Measurements from ENCODE around the gene PRICKLE1.

Gene PRICKLE1

GRCh38 chr12:42576374-42576773, 13.2 kb downstream of the PRICKLE1 start:
- no peak overlapping the region for H3K27ac ChIP-seq (ENCODE audit: low read length)
- no peaks in the 10 kb centered on the region for H3K4me1 ChIP-seq (ENCODE audit: insufficient read depth, low read length)
- H3K4me2 ChIP-seq (ENCODE audit: insufficient read depth, low read length) = no peak overlapping the region
- H4K20me1 ChIP-seq (ENCODE audit: insufficient read depth, low read length) = no peaks in the 10 kb centered on the region
- H3K36me3 ChIP-seq (ENCODE audit: insufficient read depth, low read length) = no peaks in the 10 kb centered on the region
- H3K9ac ChIP-seq (ENCODE audit: low read depth, low read length) = no peak overlapping the region
- TF ChIP-seq EZH2 (IDR thresholded peaks at IDR 0.05; ENCODE audit: borderline replicate concordance, low read depth, low read length, severe bottlenecking) (no peak), CTCF (IDR thresholded peaks at IDR 0.05; ENCODE audit: borderline replicate concordance, extremely low read depth, low read length, poor library complexity, severe bottlenecking) (no peak)
- no peaks in the 10 kb centered on the region for H3K9me3 ChIP-seq (ENCODE audit: insufficient read depth, low read length, severe bottlenecking)
- no peak for ATAC-seq (ENCODE audit: insufficient read depth, low read depth)
- H3K27me3 ChIP-seq (ENCODE audit: insufficient read depth, low read length, poor library complexity) = no peaks in the 10 kb centered on the region
- no peak overlapping the region for H2AFZ ChIP-seq (ENCODE audit: low read depth, low read length)
- H3K4me3 ChIP-seq (ENCODE audit: low read depth in 1 of 2, low read length in 2 of 2) = no peak overlapping the region
- H3K79me2 ChIP-seq (ENCODE audit: insufficient read depth, low read length) = no peaks in the 10 kb centered on the region
- DNase-seq = no peak

GRCh38 chr12:42575717-42576116, 13.8 kb downstream of the PRICKLE1 start:
- H3K27me3 ChIP-seq (ENCODE audit: insufficient read depth, low read length, poor library complexity) = no peaks in the 10 kb centered on the region
- H3K79me2 ChIP-seq (ENCODE audit: insufficient read depth, low read length) = no peaks in the 10 kb centered on the region
- H3K36me3 ChIP-seq (ENCODE audit: insufficient read depth, low read length) = no peaks in the 10 kb centered on the region
- H3K4me3 ChIP-seq (ENCODE audit: low read depth in 1 of 2, low read length in 2 of 2) = no peak overlapping the region
- H3K9ac ChIP-seq (ENCODE audit: low read depth, low read length) = no peak overlapping the region
- no peak overlapping the region for H3K27ac ChIP-seq (ENCODE audit: low read length)
- DNase-seq (no peak), ATAC-seq (ENCODE audit: insufficient read depth, low read depth) (no peak)
- no peaks in the 10 kb centered on the region for H3K9me3 ChIP-seq (ENCODE audit: insufficient read depth, low read length, severe bottlenecking)
- TF ChIP-seq EZH2 (IDR thresholded peaks at IDR 0.05; ENCODE audit: borderline replicate concordance, low read depth, low read length, severe bottlenecking) (no peak), CTCF (IDR thresholded peaks at IDR 0.05; ENCODE audit: borderline replicate concordance, extremely low read depth, low read length, poor library complexity, severe bottlenecking) (no peak)
- no peak overlapping the region for H2AFZ ChIP-seq (ENCODE audit: low read depth, low read length)
- H4K20me1 ChIP-seq (ENCODE audit: insufficient read depth, low read length) = no peaks in the 10 kb centered on the region
- no peaks in the 10 kb centered on the region for H3K4me1 ChIP-seq (ENCODE audit: insufficient read depth, low read length)
- no peak overlapping the region for H3K4me2 ChIP-seq (ENCODE audit: insufficient read depth, low read length)

GRCh38 chr12:42574851-42575266, 14.7 kb downstream of the PRICKLE1 start:
- DNase-seq = no peak

More at GRCh38 chr12:42574851-42575266, 14.7 kb downstream of the PRICKLE1 start:
- Histone ChIP-seq H3K4me3 (ENCODE audit: low read depth in 1 of 2, low read length in 2 of 2) (no peak overlapping the region), H3K9ac (ENCODE audit: low read depth, low read length) (no peak overlapping the region), H3K4me2 (ENCODE audit: insufficient read depth, low read length) (no peak overlapping the region), H3K79me2 (ENCODE audit: insufficient read depth, low read length) (no peaks in the 10 kb centered on the region), H3K36me3 (ENCODE audit: insufficient read depth, low read length) (no peaks in the 10 kb centered on the region), H2AFZ (ENCODE audit: low read depth, low read length) (no peak overlapping the region), H3K4me1 (ENCODE audit: insufficient read depth, low read length) (no peaks in the 10 kb centered on the region), H4K20me1 (ENCODE audit: insufficient read depth, low read length) (no peaks in the 10 kb centered on the region), H3K9me3 (ENCODE audit: insufficient read depth, low read length, severe bottlenecking) (no peaks in the 10 kb centered on the region), H3K27ac (ENCODE audit: low read length) (no peak overlapping the region), H3K27me3 (ENCODE audit: insufficient read depth, low read length, poor library complexity) (no peaks in the 10 kb centered on the region)
- no peak for ATAC-seq (ENCODE audit: insufficient read depth, low read depth)
- TF ChIP-seq EZH2 (IDR thresholded peaks at IDR 0.05; ENCODE audit: borderline replicate concordance, low read depth, low read length, severe bottlenecking) (no peak), CTCF (IDR thresholded peaks at IDR 0.05; ENCODE audit: borderline replicate concordance, extremely low read depth, low read length, poor library complexity, severe bottlenecking) (no peak)
